GM11168 (cell line): Measurements from ENCODE around the gene HIGD1B.
"Not testable (repeated sequence)": the region's sequence is repeated elsewhere in the genome, so short reads cannot be mapped to it uniquely, and the experiment has no call there.

Experiments used
- in situ Hi-C: fragments of 300-500 bp; cut with MboI; formaldehyde crosslinking; loops from one replicate; pipeline ENCODE4 v1.12.0; 2022; ENCODE audit warnings: low sequenced_read_pairs; ENCODE audit not compliant: unreplicated experiment

Gene HIGD1B

DNA sequence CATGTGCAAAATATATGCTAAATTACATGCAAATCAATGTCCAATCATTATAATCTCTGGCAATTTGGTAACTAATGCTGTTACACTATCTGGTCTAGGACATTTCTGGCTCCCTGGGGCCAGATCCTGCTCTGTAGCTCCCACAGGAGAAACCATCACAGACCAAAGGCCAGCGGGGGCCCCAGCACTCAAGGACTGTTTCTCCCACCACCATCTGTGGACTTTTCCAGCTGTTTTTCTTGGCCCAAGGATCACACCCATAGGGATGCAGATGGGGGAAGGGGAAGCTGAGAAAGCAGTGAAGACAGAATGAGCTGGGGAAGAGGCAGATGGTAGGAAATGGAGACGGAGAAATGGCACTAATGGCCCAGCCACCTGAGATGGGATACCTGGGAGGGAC is at the start of gene HIGD1B:
HIGD1B (plus strand) TSS at position 298 of the 400 bp plus-strand sequence. CDS start 270 bp downstream, outside the sequence.
- in situ Hi-C loops = no loop called here

DNA sequence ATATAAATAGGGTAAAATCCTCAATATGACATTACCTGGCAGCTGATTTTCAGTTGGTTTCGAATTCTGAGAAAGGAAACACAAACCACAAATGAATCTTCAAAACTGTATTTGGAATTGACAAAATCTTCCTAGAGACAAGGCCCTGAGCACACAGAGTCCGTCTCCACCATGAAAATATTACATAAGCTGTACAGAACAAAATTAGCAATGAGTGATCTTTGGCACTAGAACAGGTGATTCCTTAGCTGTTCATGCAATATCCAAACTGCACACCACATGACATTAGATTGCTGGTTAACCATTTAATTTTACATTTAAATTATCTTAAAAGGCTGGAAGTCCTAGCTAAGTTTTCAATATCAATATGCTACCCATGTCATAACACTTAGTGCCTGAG is 49.3 kb upstream of the HIGD1B start:
- in situ Hi-C loops = no loop called here

DNA sequence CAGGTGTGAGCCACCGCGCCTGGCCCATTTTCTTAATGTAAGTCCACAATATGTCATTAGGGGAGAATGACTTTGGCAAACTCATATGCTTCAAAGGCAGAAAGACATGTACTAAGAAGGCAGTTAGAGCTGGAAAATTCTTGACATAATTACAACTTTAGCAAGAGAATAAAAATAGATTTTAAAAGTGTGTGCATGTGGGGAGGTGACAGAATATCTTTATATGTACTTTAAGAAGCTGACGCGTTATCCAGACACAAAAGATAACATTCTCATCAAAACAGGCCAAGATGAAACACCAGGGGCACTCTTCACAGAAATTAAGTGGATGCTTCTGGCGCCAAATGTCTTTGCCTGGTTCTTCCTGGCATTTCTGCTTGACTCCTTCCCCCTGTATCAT is 45.8 kb upstream of the HIGD1B start:
- in situ Hi-C loops = no loop called here

DNA sequence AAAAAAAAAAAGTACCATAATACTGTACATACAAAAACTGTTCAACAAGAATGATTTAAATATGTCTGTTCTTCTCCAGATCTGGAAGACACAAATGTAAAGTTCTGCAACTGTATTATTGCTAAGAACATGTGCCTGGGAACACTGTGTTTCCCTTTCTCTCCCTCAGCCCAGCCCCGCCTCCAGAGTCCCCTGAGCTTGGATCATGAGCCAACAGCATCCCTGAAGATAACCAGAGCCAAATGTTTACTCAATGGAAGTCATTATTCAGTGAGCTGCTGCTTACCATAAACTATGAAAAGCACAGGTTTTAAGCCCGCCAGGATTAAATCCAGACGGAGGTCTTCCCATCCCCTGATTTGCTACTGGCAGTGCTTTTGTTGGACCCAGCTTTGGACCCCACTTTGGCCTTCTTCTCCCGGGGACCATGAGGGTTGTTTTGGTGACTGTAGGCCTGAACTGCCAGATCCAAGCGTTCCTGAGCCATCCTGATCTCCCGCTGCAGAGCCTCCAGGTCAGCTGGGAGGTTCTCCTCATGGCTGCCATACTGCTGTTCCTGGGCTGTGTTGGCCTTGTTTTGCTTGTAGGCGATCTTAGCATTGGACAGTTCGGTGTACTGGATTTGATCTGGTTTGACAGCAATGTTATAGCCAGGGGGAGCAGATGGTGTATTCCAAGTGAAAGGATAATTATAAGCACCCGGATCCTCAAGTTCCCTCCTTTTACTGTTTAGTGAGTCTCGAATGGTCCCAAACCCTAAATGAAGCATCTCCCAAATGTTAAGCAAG is 43.2 kb upstream of the HIGD1B start:
- in situ Hi-C loops = no loop called here

DNA sequence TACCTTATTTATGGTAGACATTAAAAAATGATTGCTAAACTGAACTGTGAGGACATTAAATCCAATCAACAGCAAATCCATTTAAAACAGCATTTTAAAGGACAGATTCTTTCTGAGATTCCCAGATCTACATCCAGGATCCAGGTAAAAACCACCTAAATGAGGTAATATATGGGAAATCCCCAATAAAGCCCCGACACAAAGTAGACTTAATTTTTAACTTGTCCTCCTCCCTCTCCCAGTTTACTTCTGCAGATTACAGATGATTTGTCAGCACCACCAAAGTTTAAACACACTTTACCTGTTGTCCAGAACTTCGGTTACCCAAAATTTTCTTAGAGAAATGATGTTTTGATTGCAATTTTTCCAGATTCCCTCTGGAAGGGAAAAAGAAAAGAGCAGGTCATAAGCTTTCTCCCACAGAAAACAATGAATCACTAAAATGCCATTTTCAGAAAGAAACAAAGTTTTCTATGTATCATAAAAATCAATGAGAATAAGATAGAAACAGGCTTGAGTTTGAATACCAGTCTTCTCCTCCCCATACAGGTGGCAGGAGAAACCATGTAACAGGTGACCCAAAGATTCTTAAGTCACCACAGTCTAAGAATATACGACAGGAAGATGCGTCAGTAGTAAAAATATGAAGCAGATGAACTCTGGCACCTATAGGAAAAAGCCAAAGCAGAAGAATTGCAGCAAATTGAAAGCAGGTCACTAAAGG is 40.4 kb upstream of the HIGD1B start:
- in situ Hi-C loops = no loop called here

DNA sequence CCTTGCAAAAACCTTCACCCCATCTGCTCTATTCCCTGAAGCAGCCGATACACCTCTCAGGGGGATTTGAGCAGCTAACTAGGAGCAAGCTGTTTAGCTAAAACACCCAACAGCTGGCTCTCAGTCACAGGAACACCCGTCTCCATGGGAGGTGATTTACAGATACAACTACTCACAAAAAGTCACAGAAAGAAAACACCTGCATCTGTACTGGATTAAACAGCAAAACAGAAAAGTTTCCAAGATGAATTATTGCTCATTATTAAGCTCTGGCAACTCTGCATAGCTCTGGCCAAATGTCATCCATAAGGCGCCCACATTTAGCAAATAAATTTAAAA is 39.9 kb upstream of the HIGD1B start:
- in situ Hi-C loops = no loop called here

DNA sequence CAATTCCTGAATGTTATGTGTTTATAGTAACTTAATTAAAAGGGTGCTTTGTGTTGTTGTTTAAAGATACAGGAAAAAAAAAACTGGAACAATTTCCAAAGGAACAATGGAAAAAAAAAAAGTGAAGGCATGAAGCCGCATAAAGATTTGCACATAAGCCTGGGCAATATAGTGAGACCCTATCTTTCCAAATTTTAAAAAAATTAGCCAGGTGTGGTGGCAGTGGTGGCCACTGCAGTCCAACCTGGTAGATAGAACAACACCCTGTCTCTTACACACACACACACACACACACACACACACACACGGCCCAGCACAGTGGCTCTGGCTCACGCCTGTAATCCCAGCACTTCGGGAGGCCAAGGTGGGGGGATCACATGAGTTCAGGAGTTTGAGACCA is 39.5 kb upstream of the HIGD1B start:
- in situ Hi-C loops = no loop called here

DNA sequence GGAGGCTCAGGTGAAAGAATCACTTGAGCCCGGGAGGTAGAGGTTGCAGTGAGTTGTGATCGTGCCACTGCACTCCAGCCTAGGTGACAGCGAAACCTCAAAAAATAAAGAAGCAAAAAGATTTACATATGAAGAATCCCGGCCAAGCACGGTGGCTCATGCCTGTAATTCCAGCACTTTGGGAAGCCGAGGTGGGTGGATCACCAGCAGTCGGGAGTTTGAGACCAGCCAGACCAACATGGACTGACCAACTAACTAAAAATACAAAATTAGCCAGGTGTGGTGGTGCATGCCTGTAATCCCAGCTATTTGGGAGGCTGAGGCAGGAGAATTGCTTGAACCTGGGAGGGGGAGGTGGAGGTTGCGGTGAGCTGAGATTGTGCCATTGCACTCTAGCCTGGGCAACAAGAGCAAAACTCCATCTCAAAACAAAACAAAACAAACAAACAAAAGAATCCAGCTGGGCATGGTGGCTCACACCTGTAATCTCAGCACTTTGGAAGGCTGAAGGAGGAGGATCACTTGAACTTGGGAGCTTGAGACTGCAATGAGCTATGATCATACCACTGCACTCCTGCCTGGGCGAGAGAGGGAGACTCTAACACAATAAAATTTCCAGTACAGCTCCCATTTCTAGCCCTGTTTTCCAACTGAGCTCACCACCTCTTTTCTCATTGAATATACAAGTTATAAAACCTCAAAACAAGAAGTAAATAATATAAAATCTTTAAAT is 38.9 kb upstream of the HIGD1B start:
- in situ Hi-C loops = not testable (repeated sequence)

DNA sequence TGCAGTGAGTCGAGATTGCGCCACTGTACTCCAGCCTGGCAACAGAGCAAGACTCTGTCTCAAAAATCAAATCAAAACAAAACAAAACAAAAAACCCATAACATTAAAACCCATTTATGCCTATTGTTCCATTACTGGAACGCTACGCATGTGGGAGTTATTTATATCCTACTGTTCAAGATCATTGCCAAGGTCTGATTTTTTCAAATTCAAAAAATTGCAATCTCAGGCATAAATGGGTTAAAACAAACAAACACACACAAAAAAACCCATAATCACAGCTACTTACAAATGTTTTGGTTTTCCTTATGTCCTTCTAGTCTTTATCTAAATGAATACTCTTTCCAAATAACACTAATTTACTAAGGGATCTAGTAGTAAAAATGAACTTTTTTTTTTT is 35.4 kb upstream of the HIGD1B start:
- in situ Hi-C loops = no loop called here

DNA sequence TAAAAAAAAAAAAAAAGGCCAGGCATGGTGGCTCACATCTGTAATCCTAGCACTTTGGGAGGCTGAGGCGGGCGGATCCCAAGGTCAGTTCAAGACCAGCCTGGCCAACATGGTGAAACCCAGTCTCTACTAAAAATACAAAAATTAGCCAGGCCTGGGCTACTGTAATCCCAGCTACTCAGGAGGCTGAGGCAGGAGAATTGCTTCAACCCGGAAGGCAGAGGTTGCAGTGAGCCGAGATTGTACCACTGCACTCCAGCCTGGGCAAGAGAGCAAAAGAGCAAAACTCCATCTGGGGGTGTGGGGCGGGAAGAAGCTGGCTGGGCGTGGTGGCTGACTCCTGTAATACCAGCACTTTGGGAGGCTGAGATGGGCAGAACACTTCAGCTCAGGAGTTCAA is 29.2 kb upstream of the HIGD1B start:
- in situ Hi-C loops = not testable (repeated sequence)

DNA sequence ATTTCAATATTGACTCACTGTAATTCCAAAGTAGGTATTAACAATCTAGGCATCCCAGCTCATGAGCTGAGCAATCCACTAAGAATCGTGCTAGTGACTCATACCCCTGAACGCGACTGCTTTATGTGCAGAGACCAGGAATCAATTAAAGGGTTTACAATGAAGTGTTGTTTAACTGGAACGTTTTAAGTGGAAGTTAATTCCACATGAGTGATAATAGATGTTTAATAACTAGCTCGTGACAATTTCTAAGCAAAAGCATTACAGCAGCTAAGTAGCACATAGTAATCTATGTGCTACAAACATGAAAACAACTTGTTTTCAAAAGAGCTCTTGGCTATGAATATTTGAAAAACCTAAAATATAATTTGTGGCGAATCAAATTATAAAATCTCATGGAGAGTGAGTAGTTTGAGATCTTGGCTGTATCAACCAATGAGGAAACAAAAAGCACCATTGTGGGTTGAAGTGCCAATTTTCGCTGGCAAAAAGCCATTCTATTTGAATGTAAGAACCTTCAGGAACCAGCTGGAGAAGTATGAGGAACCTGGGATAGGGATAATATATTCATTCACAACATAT is 27.0 kb upstream of the HIGD1B start:
- in situ Hi-C loops = no loop called here

DNA sequence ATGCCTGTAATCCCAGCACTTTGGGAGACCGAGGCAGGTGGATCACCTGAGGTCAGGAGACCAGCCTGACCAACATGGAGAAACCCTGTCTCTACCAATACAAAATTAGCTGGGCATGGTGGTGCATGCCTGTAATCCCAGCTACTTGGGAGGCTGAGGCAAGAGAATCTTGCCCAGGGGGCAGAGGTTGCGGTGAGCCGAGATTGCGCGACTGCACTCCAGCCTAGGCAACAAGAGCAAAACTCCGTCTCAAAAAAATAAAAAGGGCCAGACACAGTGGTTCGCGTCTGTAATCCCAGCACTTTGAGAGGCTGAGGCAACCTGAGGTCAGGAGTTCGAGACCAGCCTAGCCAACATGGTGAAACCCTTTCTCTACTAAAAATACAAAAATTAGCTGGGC is 22.4 kb upstream of the HIGD1B start:
- in situ Hi-C loops = not testable (repeated sequence)

DNA sequence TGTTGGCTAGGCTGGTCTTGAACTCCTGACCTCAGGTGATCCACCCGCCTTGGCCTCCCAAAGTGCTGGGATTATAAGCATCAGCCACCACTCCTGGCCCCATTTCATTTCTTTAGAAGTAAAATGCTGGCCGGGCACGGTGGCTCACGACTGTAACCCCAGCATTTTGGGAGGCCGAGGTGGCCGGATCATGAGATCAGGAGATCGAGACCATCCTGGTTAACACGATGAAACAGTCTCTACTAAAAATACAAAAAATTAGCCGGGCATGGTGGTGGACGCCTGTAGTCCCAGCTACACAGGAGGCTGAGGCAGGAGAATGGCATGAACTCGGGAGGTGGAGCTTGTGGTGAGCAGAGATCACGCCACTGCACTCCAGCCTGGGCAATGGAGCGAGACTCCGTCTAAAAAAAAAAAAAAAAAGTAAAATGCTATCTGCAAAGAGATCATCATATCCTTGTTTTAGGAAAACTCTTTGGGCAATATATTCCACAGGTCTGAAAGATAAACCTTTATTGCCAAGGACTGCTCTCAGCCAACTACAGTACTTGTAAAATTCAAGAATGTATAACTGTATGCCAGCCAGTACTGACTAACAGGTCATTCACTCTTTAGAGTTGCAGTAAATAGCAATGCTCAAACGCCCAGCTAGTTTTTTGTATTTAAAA is 21.4 kb upstream of the HIGD1B start:
- in situ Hi-C loops = no loop called here

DNA sequence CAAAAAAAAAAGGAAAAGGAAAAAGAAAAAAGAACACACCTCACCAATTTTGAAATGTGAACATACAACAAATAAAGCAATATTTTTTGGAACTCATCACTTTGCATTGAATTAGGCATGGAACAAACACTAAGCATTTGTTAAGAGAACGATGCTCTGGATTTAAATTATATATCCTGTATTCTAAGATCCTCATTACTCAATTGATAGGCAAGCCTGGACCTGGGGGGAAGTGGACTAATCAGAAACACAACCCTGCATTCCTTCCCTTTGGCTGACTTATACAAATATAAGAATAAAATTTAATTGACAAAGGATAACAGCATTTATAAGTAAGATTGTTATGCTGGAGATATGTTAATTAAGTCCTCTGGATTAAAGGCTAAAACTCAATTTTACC is 19.8 kb upstream of the HIGD1B start:
- in situ Hi-C loops = no loop called here

DNA sequence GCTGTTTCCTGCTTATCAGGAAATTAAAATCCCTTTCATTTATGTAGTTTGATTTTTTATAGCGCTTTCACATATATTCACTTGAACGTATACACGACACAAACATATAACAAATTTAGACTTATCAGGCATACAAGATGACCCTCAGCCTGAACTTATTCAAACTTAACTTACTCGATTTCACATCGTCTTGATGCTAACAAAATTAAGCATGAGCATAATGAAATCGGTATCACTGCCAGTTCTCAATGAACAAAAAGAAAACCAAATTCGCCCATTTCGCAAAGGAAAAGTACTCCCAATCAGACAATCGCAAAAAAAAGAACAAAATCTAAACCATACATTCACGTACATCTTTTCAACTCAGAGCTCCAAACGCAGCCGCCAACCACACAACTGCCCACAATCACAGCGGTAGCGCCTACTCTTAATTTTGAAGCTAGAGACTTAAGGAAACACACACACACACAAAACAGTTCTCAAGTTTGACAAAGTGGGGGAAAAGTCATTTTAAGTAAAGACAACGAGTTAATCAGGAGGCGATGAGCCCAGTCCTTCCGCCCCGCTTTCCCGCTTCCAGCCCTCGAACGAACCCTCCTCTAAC is 18.7 kb upstream of the HIGD1B start:
- in situ Hi-C loops = no loop called here

DNA sequence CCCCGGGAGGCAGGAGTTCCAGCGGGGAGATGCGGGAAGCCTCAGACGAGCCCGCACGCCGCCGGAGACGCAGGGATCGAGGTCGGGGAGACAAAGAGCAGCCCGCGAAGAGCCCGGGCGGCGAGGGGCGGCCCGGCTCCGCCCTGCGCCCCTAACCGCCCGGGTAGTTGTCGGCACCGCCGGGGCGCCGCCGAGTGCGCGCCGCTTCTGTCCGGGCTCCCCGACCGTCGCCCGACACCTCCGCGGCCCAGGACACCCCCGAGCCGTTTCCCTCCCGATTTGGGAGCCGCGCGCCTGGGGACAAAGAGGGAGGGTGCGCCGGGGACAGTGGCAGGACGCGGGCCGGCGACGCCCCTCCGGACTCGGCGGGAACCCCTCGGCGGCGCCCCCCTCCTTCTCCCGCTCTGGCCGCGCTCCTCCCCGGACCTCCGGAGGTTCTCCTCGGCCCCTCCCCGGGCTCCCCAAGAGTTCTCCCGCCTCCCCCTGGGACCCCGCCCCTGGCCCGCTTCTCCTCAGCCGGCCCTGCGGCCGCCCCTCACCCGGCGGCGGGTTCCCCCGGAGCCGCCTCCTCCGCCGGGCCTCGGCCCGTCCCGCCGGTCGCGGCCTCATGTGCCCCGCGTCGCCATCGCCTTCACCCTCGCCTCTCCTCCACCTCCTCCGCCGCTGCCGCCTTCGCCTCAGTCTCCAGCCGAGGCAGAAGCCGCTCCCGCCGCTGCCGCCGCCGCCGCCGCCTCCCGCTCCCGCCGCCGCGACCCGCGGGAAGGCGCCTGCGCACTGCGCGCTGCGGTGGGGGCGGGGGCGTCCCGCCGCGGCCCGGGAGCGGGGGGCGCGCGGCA is 17.9 kb upstream of the HIGD1B start, which contains the start of gene GJC1:
GJC1 (minus strand) TSS at position 765 of the 836 bp plus-strand sequence. CDS start 24,470 bp downstream, outside the sequence.
- in situ Hi-C loops = no loop called here

DNA sequence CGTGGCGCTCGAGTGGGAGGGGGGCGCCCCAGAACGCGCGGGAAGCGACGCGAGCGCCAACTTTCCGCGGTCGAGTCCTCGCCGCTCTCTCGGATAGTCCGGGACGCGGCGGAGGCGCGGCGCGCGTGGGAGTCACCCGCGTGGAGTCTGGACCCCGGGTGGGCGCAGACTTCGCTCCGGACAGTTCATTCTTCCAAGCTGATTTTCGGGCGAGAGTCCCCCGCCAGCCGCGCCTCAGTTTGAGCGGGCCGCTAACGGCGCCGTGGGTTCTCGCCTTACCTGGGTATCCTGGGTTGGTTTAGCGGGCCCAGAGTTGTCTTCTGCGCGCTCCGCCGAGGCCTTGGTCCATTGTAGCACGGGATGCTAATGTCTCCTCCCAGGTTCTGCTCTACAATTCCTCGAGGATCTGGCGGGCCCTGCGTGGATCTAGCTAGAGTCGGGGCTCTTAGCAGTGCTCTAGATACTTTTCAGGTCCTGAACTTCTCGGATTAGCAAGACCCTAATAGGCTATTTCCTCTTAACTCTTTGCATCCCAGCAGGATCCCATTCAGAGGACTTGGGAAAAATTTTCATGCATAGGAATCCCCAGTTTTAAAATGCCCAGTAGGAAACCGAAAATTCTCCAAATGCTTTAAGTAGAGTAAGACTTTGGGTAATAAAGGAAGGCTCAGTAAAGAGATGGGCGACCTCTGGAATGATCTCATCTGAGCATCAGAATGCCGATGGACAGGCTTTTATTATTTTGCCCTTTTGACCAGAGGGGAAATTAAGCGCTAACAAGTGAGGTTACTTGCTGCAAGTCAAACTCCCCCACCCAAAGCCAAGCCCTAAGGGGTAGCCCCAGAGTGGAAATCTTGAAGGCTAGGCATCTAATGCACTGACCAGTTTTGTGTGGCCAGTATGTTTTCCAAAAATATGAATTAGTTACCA is 17.1 kb upstream of the HIGD1B start:
- in situ Hi-C loops = no loop called here

DNA sequence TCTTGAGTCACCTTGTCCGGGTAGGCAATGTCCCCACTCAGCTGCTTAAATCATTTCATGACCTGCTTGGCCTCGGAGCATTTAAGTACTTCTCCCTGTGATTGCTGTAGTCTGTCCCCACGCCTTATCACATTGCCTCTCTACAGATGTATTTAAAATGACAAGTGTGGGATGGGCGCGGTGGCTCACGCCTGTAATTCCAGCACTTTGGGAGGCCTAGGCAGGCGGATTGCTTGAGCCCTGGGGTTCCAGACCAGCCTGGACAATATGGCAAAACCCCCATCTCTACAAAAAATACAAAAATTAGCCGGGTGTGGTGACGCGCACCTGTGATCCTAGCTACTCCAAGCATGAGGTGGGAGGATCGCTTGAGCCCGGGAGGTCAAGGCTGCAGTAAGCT is 16.3 kb upstream of the HIGD1B start:
- in situ Hi-C loops = no loop called here
